Kidney epithelial cell (primary cell): Measurements from ENCODE around the gene PRKG2. TPM values are rescaled to one million over a fixed set of nuclear protein-coding genes. Genes with fewer than 3 reads are reported as not detected.

Experiments used
- DNase-seq: peaks from one replicate; pipeline ENCODE4 v3.0.0-alpha.2; 2010; ENCODE audit warnings: low read depth
- H3K27me3 ChIP-seq: 2 replicates; pipeline ENCODE4 v1.6.0; 2011; ENCODE audit warnings: low read length; ENCODE audit not compliant: control insufficient read depth, insufficient read depth
- H3K36me3 ChIP-seq: 2 replicates; pipeline ENCODE4 v1.5.1; 2011; ENCODE audit warnings: low read length; ENCODE audit not compliant: control insufficient read depth, insufficient read depth
- H3K4me3 ChIP-seq: 2 replicates; pipeline ENCODE4 v1.5.1; 2011; ENCODE audit warnings: low read depth, mild to moderate bottlenecking, control low read depth, low read length
- total RNA-seq: library from RNA; depleted of rRNA; stranded (reverse); fragments of >200 nt; gene quantifications from 2 replicates; pipeline ENCODE4 v1.2.3, GENCODE V29; 2015
- TF ChIP-seq, protein P1 (sequence below): IDR thresholded peaks from 2 replicates; pipeline ENCODE4 v1.5.1; 2011; ENCODE audit warnings: mild to moderate bottlenecking, moderate library complexity, low read length, control low read depth, inconsistent platforms; ENCODE audit not compliant: insufficient read depth, poor library complexity, severe bottlenecking

The PRKG2 gene
- total RNA-seq, 1 donor from 2014 or later: 2.3 TPM

DNA sequence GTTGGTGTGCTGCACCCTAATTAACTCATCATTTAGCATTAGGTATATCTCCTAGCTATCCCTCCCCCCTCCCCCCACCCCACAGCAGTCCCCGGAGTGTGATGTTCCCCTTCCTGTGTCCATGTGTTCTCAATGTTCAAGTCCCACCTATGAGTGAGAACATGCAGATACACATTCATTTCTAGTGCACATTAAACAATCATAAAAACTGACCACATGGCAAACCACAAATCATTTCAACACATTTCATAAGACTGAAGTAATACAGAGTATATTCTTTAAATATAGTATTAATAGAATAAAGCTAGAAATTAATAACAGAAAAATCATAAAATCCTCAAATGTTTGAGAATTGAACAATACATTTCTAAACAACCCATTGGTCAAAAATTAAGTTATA, 34.1 kb downstream of the PRKG2 start:
- TF ChIP-seq, protein P1, sequence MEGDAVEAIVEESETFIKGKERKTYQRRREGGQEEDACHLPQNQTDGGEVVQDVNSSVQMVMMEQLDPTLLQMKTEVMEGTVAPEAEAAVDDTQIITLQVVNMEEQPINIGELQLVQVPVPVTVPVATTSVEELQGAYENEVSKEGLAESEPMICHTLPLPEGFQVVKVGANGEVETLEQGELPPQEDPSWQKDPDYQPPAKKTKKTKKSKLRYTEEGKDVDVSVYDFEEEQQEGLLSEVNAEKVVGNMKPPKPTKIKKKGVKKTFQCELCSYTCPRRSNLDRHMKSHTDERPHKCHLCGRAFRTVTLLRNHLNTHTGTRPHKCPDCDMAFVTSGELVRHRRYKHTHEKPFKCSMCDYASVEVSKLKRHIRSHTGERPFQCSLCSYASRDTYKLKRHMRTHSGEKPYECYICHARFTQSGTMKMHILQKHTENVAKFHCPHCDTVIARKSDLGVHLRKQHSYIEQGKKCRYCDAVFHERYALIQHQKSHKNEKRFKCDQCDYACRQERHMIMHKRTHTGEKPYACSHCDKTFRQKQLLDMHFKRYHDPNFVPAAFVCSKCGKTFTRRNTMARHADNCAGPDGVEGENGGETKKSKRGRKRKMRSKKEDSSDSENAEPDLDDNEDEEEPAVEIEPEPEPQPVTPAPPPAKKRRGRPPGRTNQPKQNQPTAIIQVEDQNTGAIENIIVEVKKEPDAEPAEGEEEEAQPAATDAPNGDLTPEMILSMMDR: no peak
- no peaks in the 10 kb centered on the region for H3K36me3 ChIP-seq
- no peak for DNase-seq
- H3K27me3 ChIP-seq: no peaks in the 10 kb centered on the region
- no peak overlapping the region for H3K4me3 ChIP-seq

DNA sequence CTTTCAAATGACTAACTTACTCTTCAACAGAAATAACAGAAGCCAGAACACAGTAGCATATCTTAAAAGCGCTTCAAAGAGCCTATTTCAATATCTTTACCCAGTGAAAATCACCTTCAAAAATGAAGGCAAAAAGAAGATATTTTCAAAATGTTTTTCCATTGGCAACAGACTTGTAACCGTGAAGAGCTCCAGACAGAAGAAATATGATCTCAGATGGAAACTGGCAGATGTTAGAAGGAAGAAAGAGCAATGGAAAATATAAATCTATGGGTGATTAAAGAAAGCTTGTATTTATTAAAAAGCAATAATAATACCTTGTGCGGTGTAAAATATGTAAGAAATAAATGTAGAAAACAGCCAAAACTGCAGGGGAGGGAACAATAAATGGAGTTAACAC, 35.7 kb downstream of the PRKG2 start:
- H3K4me3 ChIP-seq: no peak overlapping the region
- TF ChIP-seq, protein P1: no peak

DNA sequence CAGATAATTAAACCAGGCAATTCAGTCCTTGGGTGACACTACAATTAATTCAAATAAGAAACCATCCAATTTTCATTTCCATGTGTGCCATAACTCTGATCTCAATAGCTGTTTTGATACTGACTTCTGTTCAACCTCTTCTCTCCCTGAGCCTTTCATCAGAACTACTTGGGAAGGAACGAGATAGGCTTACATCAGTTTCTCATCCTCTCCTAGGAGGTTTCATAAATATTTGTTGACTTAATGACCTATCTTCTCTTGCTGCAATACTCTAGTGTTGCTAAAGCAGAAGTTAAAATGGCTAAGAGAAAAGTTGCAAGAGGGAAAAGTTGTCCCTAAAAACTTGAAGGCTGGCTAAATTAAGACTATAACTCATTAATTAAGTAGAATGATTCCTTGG, 41.8 kb downstream of the PRKG2 start:
- Histone ChIP-seq H3K36me3 (no peaks in the 10 kb centered on the region), H3K27me3 (no peaks in the 10 kb centered on the region), H3K4me3 (no peak overlapping the region)
- DNase-seq: no peak
- TF ChIP-seq, protein P1: no peak

More for the DNA sequence above, 35.7 kb downstream of the PRKG2 start:
- no peaks in the 10 kb centered on the region for H3K27me3 ChIP-seq
- no peaks in the 10 kb centered on the region for H3K36me3 ChIP-seq
- no peak for DNase-seq

- Histone ChIP-seq H3K27me3 (no peaks in the 10 kb centered on the region), H3K4me3 (no peak overlapping the region), H3K36me3 (no peaks in the 10 kb centered on the region)
- TF ChIP-seq, protein P1: no peak
- DNase-seq: no peak
Measured at GRCh38 chr4:81166458-81167160, 48.4 kb downstream of the PRKG2 start.

DNA sequence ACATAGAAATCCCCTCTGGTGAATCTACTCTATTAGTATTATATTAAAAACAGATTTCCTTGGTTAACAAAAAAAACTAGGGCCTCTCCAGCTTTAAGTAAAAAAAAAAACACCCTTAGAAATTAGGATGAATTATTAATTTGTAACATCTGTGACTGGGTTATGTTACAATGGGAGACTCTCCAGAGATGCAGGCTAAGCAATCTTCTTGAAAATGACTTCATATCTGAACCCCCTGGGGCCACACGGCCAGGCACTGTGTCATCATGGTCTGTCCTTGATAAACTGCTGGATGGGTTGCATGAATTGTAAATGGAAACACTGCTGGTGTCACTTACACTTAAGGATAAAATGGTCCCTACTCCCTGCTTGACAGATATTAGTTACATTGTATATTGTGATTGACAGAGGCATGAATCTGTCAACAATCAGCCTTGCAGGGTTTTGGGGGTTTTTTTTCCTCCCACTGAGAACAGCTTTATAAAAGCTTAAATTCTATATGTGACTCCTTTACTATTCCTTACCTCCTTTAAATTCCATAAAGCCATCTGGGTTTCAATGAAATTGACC, 49.1 kb downstream of the PRKG2 start:
- TF ChIP-seq, protein P1: no peak
- H3K36me3 ChIP-seq: no peaks in the 10 kb centered on the region
- no peak overlapping the region for H3K4me3 ChIP-seq
- no peaks in the 10 kb centered on the region for H3K27me3 ChIP-seq
- no peak for DNase-seq
